SK-N-SH treated with all-trans-retinoic acid at 6 μM for 48 hours (cell line): ENCODE results near the gene ITIH1.

Source experiments
- ATAC-seq: fragments of 200-7000 bp; cut with Tn5 transposase; 3 replicates; pipeline ENCODE4 v1.9.1; 2020; ENCODE audit warnings: mild to moderate bottlenecking, moderate library complexity
- ARNTL ChIP-seq: fragments of 450-650 bp; formaldehyde crosslinking; IDR thresholded peaks from 2 replicates; pipeline ENCODE4 v1.5.0; 2020; ENCODE audit warnings: low read depth, mild to moderate bottlenecking, moderate library complexity, borderline replicate concordance
- BACH2 ChIP-seq: fragments of 250-450 bp; sonication (Bioruptor Pico); IDR thresholded peaks from 2 replicates; pipeline ENCODE4 v1.9.0; 2021; ENCODE audit warnings: mild to moderate bottlenecking, borderline replicate concordance
- CREB5 ChIP-seq: fragments of 250-450 bp; sonication (Bioruptor Pico); IDR thresholded peaks from 2 replicates; pipeline ENCODE4 v1.5.1; 2020; ENCODE audit warnings: low read depth, mild to moderate bottlenecking, moderate library complexity
- CSDC2 ChIP-seq: fragments of 250-450 bp; sonication (Bioruptor Pico); IDR thresholded peaks from 2 replicates; pipeline ENCODE4 v1.5.0; 2020; ENCODE audit warnings: mild to moderate bottlenecking, moderate library complexity
- ESRRG ChIP-seq: fragments of 250-450 bp; sonication (Bioruptor Pico); IDR thresholded peaks from 2 replicates; pipeline ENCODE4 v1.6.1; 2021; ENCODE audit warnings: mild to moderate bottlenecking
- GLIS3 ChIP-seq: fragments of 250-450 bp; sonication (Bioruptor Pico); IDR thresholded peaks from 2 replicates; pipeline ENCODE4 v1.5.0; 2020; ENCODE audit warnings: mild to moderate bottlenecking, moderate library complexity
- ISL1 ChIP-seq: fragments of 250-450 bp; sonication (Bioruptor Pico); IDR thresholded peaks from 2 replicates; pipeline ENCODE4 v2.1.2; 2022; ENCODE audit warnings: mild to moderate bottlenecking, moderate library complexity
- OSR1 ChIP-seq: fragments of 250-450 bp; sonication (Bioruptor Pico); IDR thresholded peaks from 2 replicates; pipeline ENCODE4 v1.8.0; 2022; ENCODE audit warnings: moderate library complexity, mild to moderate bottlenecking, inconsistent platforms
- PATZ1 ChIP-seq: fragments of 250-450 bp; sonication (Bioruptor Pico); IDR thresholded peaks from 2 replicates; pipeline ENCODE4 v1.8.0; 2020; ENCODE audit warnings: mild to moderate bottlenecking, moderate library complexity, borderline replicate concordance
- POU6F1 ChIP-seq: fragments of 250-450 bp; sonication (Bioruptor Pico); IDR thresholded peaks from 2 replicates; pipeline ENCODE4 v1.8.0; 2021; ENCODE audit warnings: low read depth, mild to moderate bottlenecking, moderate library complexity, borderline replicate concordance
- PPARA ChIP-seq: fragments of 250-450 bp; sonication (Bioruptor Pico); IDR thresholded peaks from 2 replicates; pipeline ENCODE4 v1.5.0; 2020; ENCODE audit warnings: mild to moderate bottlenecking, borderline replicate concordance
- RARB ChIP-seq: fragments of 250-450 bp; sonication (Bioruptor Pico); IDR thresholded peaks from 2 replicates; pipeline ENCODE4 v1.8.0; 2021; ENCODE audit warnings: mild to moderate bottlenecking, moderate library complexity
- SNAI2 ChIP-seq: fragments of 250-450 bp; sonication (Bioruptor Pico); IDR thresholded peaks from 2 replicates; pipeline ENCODE4 v1.5.0; 2020; ENCODE audit warnings: mild to moderate bottlenecking, moderate library complexity
- TCF4 ChIP-seq: fragments of 250-450 bp; sonication (Bioruptor Pico); IDR thresholded peaks from 2 replicates; pipeline ENCODE4 v1.8.0; 2021; ENCODE audit warnings: mild to moderate bottlenecking, moderate library complexity, borderline replicate concordance
- ZFP3 ChIP-seq: fragments of 250-450 bp; sonication (Bioruptor Pico); IDR thresholded peaks from 2 replicates; pipeline ENCODE4 v1.5.0; 2020; ENCODE audit warnings: mild to moderate bottlenecking, moderate library complexity
- ZFP30 ChIP-seq: fragments of 450-650 bp; formaldehyde crosslinking; IDR thresholded peaks from 2 replicates; pipeline ENCODE4 v1.5.0; 2022; ENCODE audit warnings: mild to moderate bottlenecking, moderate library complexity
- ZNF565 ChIP-seq: fragments of 450-650 bp; formaldehyde crosslinking; conservative IDR thresholded peaks from 2 replicates; pipeline ENCODE4 v1.5.0; 2020; ENCODE audit warnings: low read depth, mild to moderate bottlenecking, moderate library complexity
- ZNF70 ChIP-seq: fragments of 450-650 bp; formaldehyde crosslinking; IDR thresholded peaks from 2 replicates; pipeline ENCODE4 v1.5.0; 2020; ENCODE audit warnings: mild to moderate bottlenecking, moderate library complexity
- ZNF8 ChIP-seq: fragments of 450-650 bp; formaldehyde crosslinking; IDR thresholded peaks from 2 replicates; pipeline ENCODE4 v1.5.0; 2020; ENCODE audit warnings: mild to moderate bottlenecking, moderate library complexity
- TF ChIP-seq, protein P1 (sequence below): fragments of 250-450 bp; sonication (Bioruptor Pico); IDR thresholded peaks from 2 replicates; pipeline ENCODE4 v1.5.0; 2020; ENCODE audit warnings: mild to moderate bottlenecking, moderate library complexity

The ITIH1 gene

DNA sequence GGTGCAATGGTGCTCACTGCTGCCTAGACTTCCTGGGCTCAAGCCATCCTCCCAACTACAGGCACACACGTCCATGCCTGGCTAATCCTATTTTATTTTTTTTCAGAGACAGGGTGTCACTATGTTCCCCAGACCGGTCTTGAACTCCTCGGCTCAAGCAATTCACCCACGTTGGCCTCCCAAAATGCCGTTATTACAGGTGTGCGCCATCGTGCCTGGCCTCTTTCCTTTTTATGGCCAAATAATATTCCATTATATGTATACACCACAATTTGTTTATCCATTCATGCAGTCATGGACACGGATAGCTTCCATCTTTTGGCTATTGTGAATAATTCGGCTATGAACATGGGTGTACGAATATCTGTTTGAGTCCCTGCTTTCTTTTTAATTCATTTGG lies 5.7 kb upstream of the ITIH1 start (continued):
- TF ChIP-seq ISL1 (CRISPR knock-in tag): no peak
- no peak for TF ChIP-seq CSDC2 (CRISPR knock-in tag)
- no peak for TF ChIP-seq ZFP3 (CRISPR knock-in tag)
- no peak for TF ChIP-seq ARNTL (CRISPR knock-in tag)
- TF ChIP-seq ZFP30 (CRISPR knock-in tag): no peak
- TF ChIP-seq ZNF70 (CRISPR knock-in tag): no peak
- TF ChIP-seq ZNF8: no peak
- TF ChIP-seq BACH2 (CRISPR knock-in tag): no peak

- TF ChIP-seq ZNF8: no peak
- TF ChIP-seq, protein P1, sequence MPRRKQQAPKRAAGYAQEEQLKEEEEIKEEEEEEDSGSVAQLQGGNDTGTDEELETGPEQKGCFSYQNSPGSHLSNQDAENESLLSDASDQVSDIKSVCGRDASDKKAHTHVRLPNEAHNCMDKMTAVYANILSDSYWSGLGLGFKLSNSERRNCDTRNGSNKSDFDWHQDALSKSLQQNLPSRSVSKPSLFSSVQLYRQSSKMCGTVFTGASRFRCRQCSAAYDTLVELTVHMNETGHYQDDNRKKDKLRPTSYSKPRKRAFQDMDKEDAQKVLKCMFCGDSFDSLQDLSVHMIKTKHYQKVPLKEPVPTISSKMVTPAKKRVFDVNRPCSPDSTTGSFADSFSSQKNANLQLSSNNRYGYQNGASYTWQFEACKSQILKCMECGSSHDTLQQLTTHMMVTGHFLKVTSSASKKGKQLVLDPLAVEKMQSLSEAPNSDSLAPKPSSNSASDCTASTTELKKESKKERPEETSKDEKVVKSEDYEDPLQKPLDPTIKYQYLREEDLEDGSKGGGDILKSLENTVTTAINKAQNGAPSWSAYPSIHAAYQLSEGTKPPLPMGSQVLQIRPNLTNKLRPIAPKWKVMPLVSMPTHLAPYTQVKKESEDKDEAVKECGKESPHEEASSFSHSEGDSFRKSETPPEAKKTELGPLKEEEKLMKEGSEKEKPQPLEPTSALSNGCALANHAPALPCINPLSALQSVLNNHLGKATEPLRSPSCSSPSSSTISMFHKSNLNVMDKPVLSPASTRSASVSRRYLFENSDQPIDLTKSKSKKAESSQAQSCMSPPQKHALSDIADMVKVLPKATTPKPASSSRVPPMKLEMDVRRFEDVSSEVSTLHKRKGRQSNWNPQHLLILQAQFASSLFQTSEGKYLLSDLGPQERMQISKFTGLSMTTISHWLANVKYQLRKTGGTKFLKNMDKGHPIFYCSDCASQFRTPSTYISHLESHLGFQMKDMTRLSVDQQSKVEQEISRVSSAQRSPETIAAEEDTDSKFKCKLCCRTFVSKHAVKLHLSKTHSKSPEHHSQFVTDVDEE: no peak
- no peak for ATAC-seq
These were observed 3.9 kb upstream of the ITIH1 start for GRCh38 chr3:52773361-52774065.

- no peak for ATAC-seq
- no peak for TF ChIP-seq SNAI2 (CRISPR knock-in tag)
- no peak for TF ChIP-seq OSR1 (CRISPR knock-in tag)
- no peak for TF ChIP-seq PATZ1
- TF ChIP-seq POU6F1 (CRISPR knock-in tag): no peak
- no peak for TF ChIP-seq ESRRG
- TF ChIP-seq BACH2 (CRISPR knock-in tag): no peak
- TF ChIP-seq CSDC2 (CRISPR knock-in tag): no peak
- no peak for TF ChIP-seq ARNTL (CRISPR knock-in tag)
- no peak for TF ChIP-seq RARB (CRISPR knock-in tag)
- no peak for TF ChIP-seq ZNF70 (CRISPR knock-in tag)
- TF ChIP-seq CREB5 (CRISPR knock-in tag): no peak
- no peak for TF ChIP-seq ZFP30 (CRISPR knock-in tag)
- TF ChIP-seq ZNF8: no peak
- TF ChIP-seq ZNF565 (CRISPR knock-in tag): no peak
- no peak for TF ChIP-seq GLIS3 (CRISPR knock-in tag)
- no peak for TF ChIP-seq TCF4
- TF ChIP-seq PPARA (CRISPR knock-in tag): no peak
These were observed 3.2 kb upstream of the ITIH1 start for GRCh38 chr3:52774066-52774713.
